K562 (cell line): ENCODE data around the gene LMOD1. TPM values are rescaled to one million over a fixed set of nuclear protein-coding genes. Genes with fewer than 3 reads are reported as not detected.
"Not testable (repeated sequence)": the region's sequence is repeated elsewhere in the genome, so short reads cannot be mapped to it uniquely, and the experiment has no call there.

Experiments used
- ATAC-seq: fragments of 200-7000 bp; cut with Tn5 transposase; 3 replicates; pipeline ENCODE4 v1.9.1; 2020; ENCODE audit warnings: moderate library complexity
- BruUV-seq: library from RNA; stranded (reverse); fragments of 400-500 nt; replicated peaks from 2 replicates; lab custom pipeline; 2021; lab: Mats Ljungman, UMichigan
- CTCF ChIA-PET: fragments of 300-600 bp; formaldehyde crosslinking; extraction: SDS; loops from one replicate; lab custom pipeline; 2021; ENCODE audit warnings: low intra/inter-chr PET ratio; lab: Yijun Ruan, JAX
- POLR2A ChIA-PET: fragments of 300-600, 350-650 bp; sonication (Branson Sonifier 250); formaldehyde crosslinking; extraction: SDS; loops from one replicate; lab custom pipeline; 2021; ENCODE audit warnings: antibody characterized with exemption, inconsistent platforms; lab: Yijun Ruan, JAX
- DNase-seq, 4 experiments: peaks; one replicate each; pipeline versions ENCODE4 v3.0.0 to v3.0.0-alpha.2; 2011 to 2018; ENCODE audit warnings: low spot score in 3 of 4, mixed read lengths in 3 of 4; ENCODE audit errors: extremely low read depth in 1 of 4
- FAIRE-seq: peaks from 2 replicates; lab custom pipeline; 2011; peaks lifted over from hg19 to GRCh38; lab: Jason Lieb, UNC
- H2AFZ ChIP-seq: 2 replicates; pipeline ENCODE4 v1.6.0; 2011; ENCODE audit warnings: low read depth, low read length, control low read depth, inconsistent platforms
- H3K27ac ChIP-seq: fragments of 200-600 bp; 3 replicates; pipeline ENCODE4 v1.8.0; 2011; ENCODE audit warnings: low read depth, mild to moderate bottlenecking, control low read depth, inconsistent platforms, low read length, moderate library complexity, mixed read lengths; ENCODE audit errors: extremely low read depth
- H3K27me3 ChIP-seq, 2 experiments: fragments of 300-600 bp in 1 of 2; 2 replicates in 1 of 2; 3 replicates in 1 of 2; pipeline versions ENCODE4 v1.6.0 to v1.8.0; 2011; ENCODE audit warnings: inconsistent platforms in 2 of 2, low read length in 2 of 2, mild to moderate bottlenecking in 1 of 2, mixed read lengths in 1 of 2, moderate library complexity in 1 of 2; ENCODE audit not compliant: control insufficient read depth in 2 of 2, insufficient read depth in 2 of 2
- H3K36me3 ChIP-seq: fragments of 300-600 bp; 3 replicates; pipeline ENCODE4 v1.8.0; 2011; ENCODE audit warnings: mild to moderate bottlenecking, low read length, inconsistent platforms; ENCODE audit not compliant: control insufficient read depth, insufficient read depth
- H3K4me1 ChIP-seq, 2 experiments: fragments of 200-600 bp in 1 of 2; replicated peaks in 1 of 2; 2 replicates in 1 of 2; 3 replicates in 1 of 2; pipeline versions ENCODE4 v1.5.1 to v1.8.0; 2011; ENCODE audit warnings: inconsistent platforms in 2 of 2, low read length in 2 of 2, mild to moderate bottlenecking in 1 of 2, mixed read lengths in 1 of 2, moderate library complexity in 1 of 2; ENCODE audit not compliant: control insufficient read depth in 2 of 2, insufficient read depth in 2 of 2
- H3K4me2 ChIP-seq: 2 replicates; pipeline ENCODE4 v1.6.1; 2011; ENCODE audit warnings: low read length, control low read depth, inconsistent platforms, mixed read lengths; ENCODE audit not compliant: insufficient read depth
- H3K4me3 ChIP-seq: fragments of 200-600 bp; sonication (generic), shearing (Covaris generic); 2 replicates; pipeline ENCODE4 v1.5.1; 2016; ENCODE audit warnings: control low read depth, inconsistent platforms
- H3K79me2 ChIP-seq: fragments of 200-600 bp; 3 replicates; pipeline ENCODE4 v1.8.0; 2011; ENCODE audit warnings: low read length, inconsistent platforms; ENCODE audit not compliant: control insufficient read depth, insufficient read depth
- H3K9ac ChIP-seq, 2 experiments: 2 replicates each; pipeline versions ENCODE4 v1.6.0 to v1.6.1; 2011; ENCODE audit warnings: low read depth in 2 of 2, low read length in 2 of 2, control low read depth in 1 of 2, inconsistent platforms in 1 of 2, mild to moderate bottlenecking in 1 of 2, mixed read lengths in 1 of 2; ENCODE audit not compliant: insufficient read depth in 1 of 2
- H3K9me1 ChIP-seq: one replicate; pipeline ENCODE4 v1.6.0; 2011; ENCODE audit warnings: inconsistent platforms, mild to moderate bottlenecking, low read length, moderate library complexity; ENCODE audit not compliant: control insufficient read depth, insufficient read depth
- H3K9me3 ChIP-seq: replicated peaks from 2 replicates; pipeline ENCODE4 v1.5.1; 2011; ENCODE audit warnings: low read depth, low read length, inconsistent platforms; ENCODE audit not compliant: control insufficient read depth, insufficient read depth
- H4K20me1 ChIP-seq: replicated peaks from 2 replicates; pipeline ENCODE4 v1.6.1; 2011; ENCODE audit warnings: low read length, inconsistent platforms, mixed read lengths; ENCODE audit not compliant: control insufficient read depth, insufficient read depth
- CREM ChIP-seq: IDR thresholded peaks from 2 replicates; pipeline ENCODE4 v1.6.1; 2014; ENCODE audit warnings: antibody characterized with exemption, low read depth
- POU5F1 ChIP-seq: fragments of 150-350 bp; IDR thresholded peaks from 2 replicates; pipeline ENCODE4 v1.6.1; 2014; ENCODE audit warnings: borderline replicate concordance, low read length, low read depth, mild to moderate bottlenecking; ENCODE audit not compliant: partially characterized antibody
- RBM22 ChIP-seq: fragments of 200-400 bp; formaldehyde crosslinking; IDR thresholded peaks from 2 replicates; pipeline ENCODE4 v1.6.1; 2018; ENCODE audit warnings: low read length, low read depth; ENCODE audit not compliant: poor library complexity, severe bottlenecking
- ZNF121 ChIP-seq: sonication (generic); formaldehyde crosslinking; conservative IDR thresholded peaks from 2 replicates; pipeline ENCODE4 v1.8.0; 2022; ENCODE audit warnings: missing genetic modification reagents
- WGBS: fragments of 100-300 bp; shearing (Covaris generic); methylation state at CpG from one replicate; pipeline ENCODE4 v1.1.6; 2016; ENCODE audit warnings: low coverage, mixed read lengths; ENCODE audit not compliant: insufficient coverage; ENCODE audit errors: missing lambda C conversion rate; 5-methylcytosine and 5-hydroxymethylcytosine counted together
- in situ Hi-C: fragments of 300-500 bp; cut with MboI; formaldehyde crosslinking; loops from 4 replicates; pipeline ENCODE4 v1.15.0; 2018; ENCODE audit warnings: inconsistent platforms, mixed read lengths
- intact Hi-C: fragments of 100-400 bp; cut with micrococcal nuclease; formaldehyde crosslinking; loops from 2 replicates; pipeline ENCODE4 v1.14.2; 2022
- polyA plus RNA-seq, 8 experiments: library from polyadenylated mRNA; depleted of rRNA in 4 of 8; stranded (reverse) in 5 of 8; unstranded in 3 of 8; fragments of >200 nt; fragmentation: Nextera tagmentation in 2 of 8; fragmentation: Illumina TruSeq in 1 of 8; extraction: Ambion mirVana in 2 of 8; extraction: Trizol in 1 of 8; gene quantifications; 2 replicates each; pipeline versions ENCODE4 v1.2.1 to v1.2.3, GENCODE V29; 2011 to 2014; ENCODE audit warnings: inconsistent platforms in 1 of 8, missing spikeins in 1 of 8
- total RNA-seq, 7 experiments: library from RNA; depleted of rRNA in 6 of 7; stranded (reverse); fragments of >200 nt in 6 of 7; fragmentation: Illumina TruSeq in 2 of 7; extraction: Trizol in 2 of 7; gene quantifications; 2 replicates each; pipeline versions ENCODE4 v1.2.1 to v1.2.3, GENCODE V29; 2011 to 2021; ENCODE audit warnings: low replicate concordance in 1 of 7

The LMOD1 gene
- total and polyA plus RNA-seq, 9 of the 15 experiments (the other 6 are each of a cell fraction or from before 2014, with no cell fraction given), result 0.03 to 0.54 (median 0.38) TPM; not detected in 1

DNA sequence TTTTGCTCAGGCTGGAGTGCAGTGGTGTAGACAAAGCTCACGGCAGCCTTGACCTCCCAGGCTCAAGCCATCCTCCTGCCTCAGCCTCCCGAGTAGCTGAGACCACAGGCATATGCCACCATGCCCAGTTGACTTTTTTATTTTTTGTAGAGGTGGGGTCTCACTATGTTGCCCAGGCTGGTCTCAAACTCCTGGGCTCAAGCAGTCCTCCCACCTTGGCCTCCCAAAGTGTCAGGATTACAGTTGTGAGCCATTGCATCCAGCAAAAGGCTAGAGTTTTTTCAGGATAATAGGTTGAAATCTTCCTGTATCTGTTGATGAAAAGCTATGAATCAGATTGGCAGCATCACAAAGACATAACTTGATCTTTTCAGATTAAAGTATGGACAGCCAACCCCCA, 89.6 kb downstream of the LMOD1 start:
- in situ Hi-C loops, intact Hi-C loops, CTCF ChIA-PET, H3K4me1 ChIP-seq, H4K20me1 ChIP-seq, BruUV-seq, H3K27ac ChIP-seq, DNase-seq, H3K4me2 ChIP-seq, H3K9me3 ChIP-seq, H3K79me2 ChIP-seq, FAIRE-seq, H3K9me1 ChIP-seq, H3K27me3 ChIP-seq, ATAC-seq, H2AFZ ChIP-seq, H3K9ac ChIP-seq, H3K4me3 ChIP-seq: not testable (repeated sequence)
- POLR2A ChIA-PET, result interaction anchor here (0.6 to 1.1 kb wide), 3 partner anchors 11 to 61 kb away, joined by 3 read pairs; no protein-coding TSS in a partner anchor
- peak; percentile 68 for TF ChIP-seq ZNF121 (CRISPR knock-in tag)
- peaks cover 91% of the 10 kb centered on the region for H3K36me3 ChIP-seq
- 100% methylated on average over 2 of the region's 2 CpGs for whole genome bisulfite sequencing

DNA sequence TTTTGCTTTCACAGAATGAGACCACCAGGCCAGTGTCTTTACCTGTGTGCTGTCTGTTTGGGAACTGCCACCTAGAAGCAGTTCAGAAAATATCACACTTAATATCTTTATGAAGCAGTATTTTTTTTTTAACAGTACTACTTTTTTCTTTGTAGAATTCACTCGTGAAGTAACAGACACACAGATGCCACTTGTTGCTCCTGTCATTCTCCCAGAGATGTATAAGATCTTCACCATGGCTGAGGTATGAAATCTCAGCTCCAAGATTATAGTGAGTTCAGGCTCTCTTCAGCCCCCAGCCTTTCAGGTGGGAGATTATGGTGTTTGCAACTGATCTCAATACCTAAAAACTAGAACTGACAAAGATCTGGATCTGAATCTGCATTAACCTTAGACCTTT, 94.4 kb downstream of the LMOD1 start:
- no peaks in the 10 kb centered on the region for H3K4me1 ChIP-seq
- no peaks in the 10 kb centered on the region for H3K9me3 ChIP-seq
- ChIA-PET POLR2A (interaction anchor here (0.5 to 1.8 kb wide), 2 partner anchors 26 to 28 kb away, joined by 3 to 4 read pairs; no protein-coding TSS in a partner anchor), CTCF (interaction anchor here (0.6 kb wide), 1 partner anchor 148 kb away, joined by 4 read pairs; no protein-coding TSS in a partner anchor)
- no peaks in the 10 kb centered on the region for H3K9me1 ChIP-seq
- 86% methylated on average over 1 of the region's 1 CpG for WGBS
- H4K20me1 ChIP-seq, result no peaks in the 10 kb centered on the region; the same call in 1 of the 2 replicates
- no peak for FAIRE-seq
- H3K79me2 ChIP-seq, result peaks cover 15% of the 10 kb centered on the region; the same call in 2 of the 3 replicates
- H3K36me3 ChIP-seq, result peaks cover 99% of the 10 kb centered on the region
- H2AFZ ChIP-seq, result no peak overlapping the region
- no peak overlapping the region for H3K4me2 ChIP-seq
- in situ Hi-C loops, result no loop called here
- TF ChIP-seq CREM (no peak), POU5F1 (no peak), RBM22 (no peak)
- H3K27me3 ChIP-seq, result no peaks in the 10 kb centered on the region
- H3K9ac ChIP-seq, result no peak overlapping the region
- BruUV-seq, result no TSS peak
- H3K27ac ChIP-seq, result no peak overlapping the region
- DNase-seq, result no peak
- H3K4me3 ChIP-seq, result no peak overlapping the region
- ATAC-seq, result no peak
- intact Hi-C loops, result no loop called here
